Measurements from ENCODE around the gene ABCC5. TPM values are rescaled to one million over a fixed set of nuclear protein-coding genes. Genes with fewer than 3 reads are reported as not detected.
"Not testable (repeated sequence)": the region's sequence is repeated elsewhere in the genome, so short reads cannot be mapped to it uniquely, and the experiment has no call there.

The ABCC5 gene
- 10 to 100 TPM; 44.1 to 53.7 (median 48.7) TPM for polyA plus RNA-seq (ENCODE audit: insufficient read length in 3 of 3)

DNA sequence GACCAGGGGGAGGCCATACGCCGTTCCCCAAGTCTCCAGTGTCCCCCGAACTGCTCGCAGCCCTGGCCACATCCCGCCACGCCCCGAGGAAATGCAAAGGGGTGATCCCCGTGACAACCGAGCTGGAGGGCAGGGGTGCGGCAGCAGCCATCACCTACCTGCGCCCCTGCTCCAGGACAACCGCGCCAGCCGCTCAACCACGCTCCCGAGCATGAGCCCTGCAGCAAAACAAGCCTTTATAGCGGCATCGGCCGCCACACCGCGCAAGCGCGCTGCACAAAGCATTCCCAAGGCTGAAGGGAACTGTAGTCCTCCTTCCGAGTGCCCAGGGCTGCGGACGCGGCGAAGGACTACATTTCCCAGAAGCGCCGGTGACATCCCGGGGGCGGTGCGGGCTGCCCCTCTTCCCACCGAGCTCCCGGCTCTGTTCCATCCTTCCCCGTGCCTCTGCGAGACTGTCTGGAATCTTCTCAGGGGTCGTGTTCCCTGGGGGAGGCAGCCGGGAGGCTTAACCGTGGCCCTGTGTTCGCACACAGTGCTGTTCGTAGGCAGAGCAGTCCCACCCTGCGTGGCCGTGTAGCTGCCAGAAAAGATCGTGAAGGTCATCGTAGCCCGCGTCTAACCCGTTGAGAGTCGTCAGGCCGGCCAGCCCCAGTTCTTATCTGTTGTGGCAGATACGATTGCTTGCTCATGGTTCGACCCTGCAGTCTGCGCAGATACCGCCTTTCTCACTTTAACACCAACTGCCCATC is at the start of gene ABCC5:
TSS of gene ABCC5 (minus strand) at position 213 of the 752 bp plus-strand sequence. CDS start 3,492 bp downstream, outside the sequence.
- peak; percentile 81 to 86 (median 85) for DNase-seq (ENCODE audit: low read depth in 3 of 3, low spot score in 2 of 3)

DNA sequence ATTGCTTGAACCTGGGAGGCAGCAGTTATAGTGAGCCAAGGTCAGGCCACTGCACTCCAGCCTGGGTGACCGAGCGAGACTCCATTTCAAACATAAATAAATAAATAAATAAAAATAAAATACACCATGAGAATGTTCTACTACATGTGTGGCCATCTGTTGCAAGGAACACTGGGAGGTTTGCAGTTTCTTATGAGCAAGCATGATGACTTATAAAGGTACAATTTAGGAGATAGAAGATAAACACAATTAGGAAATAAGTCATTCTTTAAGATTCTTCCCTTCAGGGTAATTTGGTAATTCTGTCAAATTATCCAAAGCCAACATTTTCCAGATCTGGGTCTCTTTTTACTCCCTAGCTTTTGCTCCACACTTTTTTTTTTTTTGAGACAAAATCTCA is 48.5 kb upstream of the ABCC5 start:
- no peak for DNase-seq (ENCODE audit: low read depth in 3 of 3, low spot score in 2 of 3)

DNA sequence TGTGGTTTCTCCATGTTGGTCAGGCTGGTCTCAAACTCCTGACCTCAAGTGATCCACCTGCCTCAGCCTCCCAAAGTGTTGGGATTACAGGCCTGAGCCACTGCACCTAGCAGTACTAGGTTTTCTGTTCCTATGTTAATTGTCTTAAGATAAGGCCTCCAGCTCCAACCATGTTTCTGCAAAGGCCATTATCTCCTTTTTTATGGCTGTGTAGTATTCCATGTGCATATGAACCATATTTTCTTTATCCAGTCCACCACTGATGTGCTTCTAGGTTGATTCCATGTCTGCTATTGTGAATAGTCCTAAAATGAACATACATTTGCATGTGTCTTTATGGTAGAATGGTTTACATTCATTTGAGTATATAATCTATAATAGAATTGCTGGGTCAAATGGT is 45.0 kb upstream of the ABCC5 start:
- no peak for DNase-seq (ENCODE audit: low read depth in 3 of 3, low spot score in 2 of 3)

DNA sequence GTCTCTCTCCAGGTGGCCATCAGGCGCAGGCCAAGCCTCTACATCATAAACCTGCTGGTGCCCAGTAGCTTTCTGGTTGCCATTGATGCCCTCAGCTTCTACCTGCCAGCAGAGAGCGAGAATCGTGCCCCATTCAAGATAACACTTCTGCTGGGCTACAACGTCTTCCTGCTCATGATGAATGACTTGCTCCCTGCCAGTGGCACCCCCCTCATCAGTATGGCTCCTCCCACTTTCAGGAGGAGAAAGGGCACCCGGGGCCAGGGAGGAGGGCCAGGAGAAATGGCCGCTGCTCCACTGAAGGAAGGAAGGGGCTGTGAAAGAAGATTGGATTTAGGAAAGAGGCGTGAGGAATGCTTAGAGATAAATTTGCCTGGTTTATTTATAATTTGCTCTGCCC is 41.7 kb upstream of the ABCC5 start:
- DNase-seq (ENCODE audit: low read depth in 3 of 3, low spot score in 2 of 3), result no peak

DNA sequence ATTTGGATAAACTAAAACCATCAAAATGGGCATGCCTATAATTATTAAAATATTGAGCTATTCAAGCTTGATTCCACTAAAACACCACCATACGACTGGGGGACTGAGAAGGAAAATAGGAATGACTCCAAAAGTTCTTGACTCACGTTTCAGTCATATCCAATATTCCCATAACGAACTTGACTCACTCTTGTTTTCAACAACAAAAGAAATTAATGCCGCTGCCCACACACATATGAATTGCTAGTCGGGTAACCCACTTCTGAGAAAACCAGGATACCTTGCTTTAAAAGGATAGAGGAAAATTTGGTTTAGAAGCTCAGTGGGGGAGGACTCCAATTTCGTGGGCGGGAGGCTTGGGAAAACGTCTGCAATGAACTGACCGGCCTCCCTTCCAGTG is 40.3 kb upstream of the ABCC5 start:
- DNase-seq (ENCODE audit: low read depth in 3 of 3, low spot score in 2 of 3), result no peak

DNA sequence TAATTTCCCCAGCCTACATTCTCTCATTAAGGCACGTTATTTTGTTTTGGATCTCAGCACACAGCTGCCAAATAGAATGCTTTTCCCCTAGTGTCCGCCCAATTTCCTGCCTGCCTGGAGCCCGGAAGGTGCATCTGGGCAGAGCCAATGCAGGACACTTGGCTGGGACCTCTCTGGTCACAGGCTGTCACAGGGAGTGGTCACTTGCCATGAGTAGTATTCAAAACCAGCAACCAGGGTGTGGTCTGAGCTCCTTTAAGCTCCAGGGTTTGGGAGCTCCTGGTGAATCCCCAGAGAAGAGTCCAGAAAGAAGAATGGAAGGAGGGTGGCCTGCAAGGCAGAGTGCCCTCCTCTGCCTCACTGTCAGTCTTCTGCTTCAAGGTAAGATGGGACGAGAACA is 35.1 kb upstream of the ABCC5 start, which contains the start of gene HTR3C:
TSS of gene HTR3C (plus strand) at position 281 of the 400 bp plus-strand sequence. CDS start at position 315, 34 bp downstream.
- DNase-seq (ENCODE audit: low read depth in 3 of 3, low spot score in 2 of 3), result no peak

DNA sequence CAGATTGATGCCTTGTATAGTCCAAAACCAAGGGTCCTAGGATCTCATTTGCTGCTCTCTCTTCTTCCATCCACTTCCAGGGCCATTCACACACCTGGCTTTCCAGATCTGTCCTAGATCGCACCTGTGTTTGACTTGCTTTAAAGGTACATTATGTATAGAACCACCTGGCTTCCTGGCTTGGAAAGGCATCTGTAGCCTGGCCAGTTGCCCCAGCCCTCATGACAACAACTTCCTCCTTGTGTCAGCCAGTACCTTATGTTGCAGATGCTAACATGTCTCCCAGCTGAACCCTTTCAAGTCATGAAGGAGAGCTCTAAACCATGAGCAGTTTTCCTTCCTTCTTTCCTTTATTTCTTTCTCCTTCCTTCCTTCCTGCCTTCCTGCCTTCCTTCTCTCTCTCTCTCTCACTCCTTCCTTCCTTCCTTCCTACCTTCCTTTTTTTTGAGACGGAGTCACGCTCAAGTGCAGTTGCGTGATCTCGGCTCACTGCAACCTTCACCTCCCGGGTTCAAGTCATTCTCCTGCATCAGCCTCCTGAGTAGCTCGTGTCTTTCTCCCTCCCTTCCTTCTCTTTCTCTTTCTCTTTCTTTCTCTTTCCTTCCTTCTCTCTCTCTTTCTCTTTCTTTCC is 32.6 kb upstream of the ABCC5 start:
- DNase-seq (ENCODE audit: low read depth in 3 of 3, low spot score in 2 of 3), result no peak

DNA sequence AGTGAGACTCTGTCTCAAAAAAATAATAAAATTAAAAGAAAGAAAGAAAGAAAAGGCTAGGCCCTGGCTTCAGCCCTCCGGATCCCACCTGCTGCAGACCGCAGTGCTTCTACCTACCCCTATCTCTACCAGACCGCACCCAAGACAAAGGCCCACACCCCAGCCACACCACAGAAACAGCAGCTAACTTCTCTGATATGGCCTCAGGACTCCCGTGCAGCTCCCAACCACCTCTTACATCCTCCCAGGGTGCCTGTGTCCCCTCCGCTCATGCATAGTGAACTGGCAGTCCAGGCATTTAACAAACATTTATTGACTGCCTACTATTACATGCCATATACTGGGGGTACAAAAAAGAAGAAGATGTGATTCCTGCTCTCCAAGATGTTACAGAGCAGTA is 28.3 kb upstream of the ABCC5 start:
- no peak for DNase-seq (ENCODE audit: low read depth in 3 of 3, low spot score in 2 of 3)

DNA sequence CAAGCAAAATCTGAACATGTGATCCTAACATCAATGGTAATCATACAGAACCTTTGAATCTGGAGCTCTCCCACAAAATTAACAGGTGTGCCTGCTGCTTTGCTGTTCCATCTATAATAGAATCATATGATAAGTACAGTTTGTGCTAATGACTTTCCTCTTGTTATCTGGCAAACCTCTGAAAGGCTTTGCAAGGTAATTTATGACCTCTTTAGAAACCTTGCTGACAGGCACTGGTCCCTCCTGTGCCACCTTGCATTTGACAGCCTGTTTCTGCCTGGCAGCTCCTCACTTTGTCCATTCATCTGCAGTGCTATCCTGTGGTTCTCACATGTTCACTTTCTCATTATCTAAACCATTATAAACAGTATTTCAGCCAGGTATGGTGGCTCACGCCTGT is 24.9 kb upstream of the ABCC5 start:
- DNase-seq (ENCODE audit: low read depth in 3 of 3, low spot score in 2 of 3), result no peak

DNA sequence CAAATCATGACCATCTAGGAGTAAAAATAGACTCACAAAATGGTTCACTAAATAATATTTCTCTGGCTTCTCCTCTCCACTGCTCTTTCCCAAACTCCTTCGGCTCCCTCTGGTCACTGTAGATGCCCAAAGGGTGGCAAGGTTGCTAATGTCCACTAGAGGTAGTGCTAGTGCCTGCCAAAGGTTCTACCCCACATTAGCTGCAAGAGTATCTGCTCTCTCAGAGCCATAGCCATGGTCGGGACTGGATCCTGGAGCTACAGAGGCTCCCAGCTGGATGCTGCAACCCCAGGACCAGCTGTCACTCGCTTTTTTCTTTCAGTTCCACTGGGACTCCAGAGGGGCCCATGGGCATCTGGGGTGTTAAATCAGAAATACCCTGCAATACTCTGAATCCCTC is 22.3 kb upstream of the ABCC5 start:
- no peak for DNase-seq (ENCODE audit: low read depth in 3 of 3, low spot score in 2 of 3)

DNA sequence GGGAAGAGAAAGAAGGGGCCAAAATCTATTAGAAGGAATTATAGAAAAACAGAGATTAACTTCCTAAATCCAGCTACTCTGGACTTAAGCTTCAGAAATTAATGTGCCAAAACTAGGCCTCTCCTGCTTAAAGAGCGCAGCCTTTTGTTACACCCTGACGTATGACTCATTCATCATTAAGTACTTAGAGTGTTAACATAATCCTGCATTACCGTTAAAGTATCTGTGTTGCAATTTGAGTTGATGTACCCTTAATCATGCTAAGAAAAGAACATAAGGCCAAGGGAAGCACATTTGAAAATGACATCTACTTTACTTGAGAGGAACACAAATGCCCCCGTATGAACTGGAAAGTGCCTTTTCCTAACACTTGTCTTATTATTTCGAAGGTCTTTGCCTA is 21.7 kb upstream of the ABCC5 start:
- no peak for DNase-seq (ENCODE audit: low read depth in 3 of 3, low spot score in 2 of 3)

DNA sequence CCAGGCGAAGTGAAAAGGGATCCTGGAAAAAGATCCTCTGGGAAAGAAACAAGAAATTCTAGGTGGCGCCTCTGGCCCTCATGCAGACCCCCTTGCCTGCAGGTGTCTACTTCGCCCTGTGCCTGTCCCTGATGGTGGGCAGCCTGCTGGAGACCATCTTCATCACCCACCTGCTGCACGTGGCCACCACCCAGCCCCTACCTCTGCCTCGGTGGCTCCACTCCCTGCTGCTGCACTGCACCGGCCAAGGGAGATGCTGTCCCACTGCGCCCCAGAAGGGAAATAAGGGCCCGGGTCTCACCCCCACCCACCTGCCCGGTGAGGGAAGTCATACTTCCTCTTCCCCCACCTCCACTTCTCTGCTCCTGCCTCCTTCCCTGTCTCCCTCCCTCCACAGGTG is 20.6 kb upstream of the ABCC5 start:
- DNase-seq (ENCODE audit: low read depth in 3 of 3, low spot score in 2 of 3), result not testable (repeated sequence)

DNA sequence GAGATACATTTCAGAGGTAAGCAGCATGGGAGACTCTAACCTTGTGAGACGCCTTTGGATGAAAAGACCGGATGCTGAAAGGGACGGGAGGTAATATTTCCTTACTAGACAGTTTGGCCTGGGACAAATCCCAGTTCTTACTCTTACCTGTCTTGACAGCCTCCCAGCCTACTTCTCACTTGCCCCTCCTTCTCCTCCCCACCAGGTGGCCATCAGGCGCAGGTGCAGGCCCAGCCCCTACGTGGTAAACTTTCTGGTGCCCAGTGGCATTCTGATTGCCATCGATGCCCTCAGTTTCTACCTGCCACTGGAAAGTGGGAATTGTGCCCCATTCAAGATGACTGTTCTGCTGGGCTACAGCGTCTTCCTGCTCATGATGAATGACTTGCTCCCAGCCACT is 20.1 kb upstream of the ABCC5 start:
- DNase-seq (ENCODE audit: low read depth in 3 of 3, low spot score in 2 of 3), result no peak

DNA sequence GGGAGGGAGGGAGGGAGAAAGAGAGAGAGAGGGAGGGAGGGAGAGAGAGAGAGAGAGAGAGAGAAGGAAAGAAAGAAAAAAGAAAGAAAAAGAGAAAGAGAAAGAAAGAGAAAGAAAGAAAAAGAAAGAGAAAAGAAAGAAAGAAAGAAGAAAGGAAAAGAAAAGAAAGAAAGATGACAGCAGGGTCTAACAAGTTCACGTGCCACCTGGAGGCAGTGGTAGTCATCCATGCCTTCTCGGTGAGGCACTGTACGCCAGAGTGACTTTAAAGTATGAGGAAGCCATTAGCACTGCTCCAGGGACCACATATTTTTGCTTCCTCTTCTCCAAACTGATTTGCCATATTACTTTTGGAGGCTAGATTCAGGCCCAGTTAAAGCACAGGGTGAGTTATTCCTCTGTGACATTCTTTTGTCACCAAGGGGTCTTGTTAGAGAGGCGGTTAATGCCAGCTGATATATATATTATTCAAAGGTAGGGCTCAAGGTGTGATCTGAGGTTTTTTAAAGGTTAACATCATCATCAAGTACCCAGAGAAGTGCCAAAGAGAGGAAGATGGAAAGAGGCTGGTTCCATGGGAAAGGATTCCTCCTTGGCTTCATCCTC is 13.6 kb upstream of the ABCC5 start, which contains the start of gene HTR3D:
TSS of gene HTR3D (plus strand) at position 556 of the 606 bp plus-strand sequence. CDS start at position 556, 0 bp downstream.
- DNase-seq (ENCODE audit: low read depth in 3 of 3, low spot score in 2 of 3), result no peak

DNA sequence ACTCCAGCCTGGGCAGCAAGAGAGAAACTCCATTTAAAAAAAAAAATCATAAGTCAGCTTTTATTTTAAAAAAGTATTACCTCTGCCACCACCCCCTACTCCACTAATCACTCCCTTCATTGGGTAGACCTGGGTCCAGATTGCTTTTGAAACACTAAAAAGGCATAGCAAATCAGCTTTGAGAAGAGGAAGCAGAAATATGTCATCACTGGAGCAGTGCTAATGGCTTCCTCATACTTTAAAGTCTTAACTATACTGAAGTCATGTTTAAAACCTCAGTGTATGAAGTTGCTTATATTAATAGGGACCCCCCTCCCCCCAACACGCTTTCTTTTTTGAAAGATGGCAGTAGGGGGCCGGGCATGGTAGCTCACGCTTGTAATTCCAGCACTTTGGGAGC is 12.9 kb upstream of the ABCC5 start:
- DNase-seq (ENCODE audit: low read depth in 3 of 3, low spot score in 2 of 3), result no peak

DNA sequence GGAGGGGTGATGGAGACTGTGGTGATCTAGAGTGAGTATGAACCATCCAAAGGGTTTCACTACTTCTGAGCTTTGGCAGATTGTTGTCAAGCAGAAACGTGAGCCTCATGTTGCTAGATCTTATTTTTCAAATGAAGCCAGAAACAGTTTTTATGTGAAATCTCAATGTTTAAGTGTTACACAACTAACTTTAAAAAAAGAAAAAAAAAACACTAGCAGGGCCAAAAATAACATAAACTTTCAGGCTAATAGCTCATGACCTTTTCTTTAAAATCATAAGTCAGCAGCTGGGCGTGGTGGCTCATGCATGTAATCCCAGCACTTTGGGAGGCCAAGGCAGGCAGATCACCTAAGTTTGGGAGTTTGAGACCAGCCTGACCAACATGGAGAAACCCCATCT is 11.8 kb upstream of the ABCC5 start:
- DNase-seq (ENCODE audit: low read depth in 3 of 3, low spot score in 2 of 3), result no peak

DNA sequence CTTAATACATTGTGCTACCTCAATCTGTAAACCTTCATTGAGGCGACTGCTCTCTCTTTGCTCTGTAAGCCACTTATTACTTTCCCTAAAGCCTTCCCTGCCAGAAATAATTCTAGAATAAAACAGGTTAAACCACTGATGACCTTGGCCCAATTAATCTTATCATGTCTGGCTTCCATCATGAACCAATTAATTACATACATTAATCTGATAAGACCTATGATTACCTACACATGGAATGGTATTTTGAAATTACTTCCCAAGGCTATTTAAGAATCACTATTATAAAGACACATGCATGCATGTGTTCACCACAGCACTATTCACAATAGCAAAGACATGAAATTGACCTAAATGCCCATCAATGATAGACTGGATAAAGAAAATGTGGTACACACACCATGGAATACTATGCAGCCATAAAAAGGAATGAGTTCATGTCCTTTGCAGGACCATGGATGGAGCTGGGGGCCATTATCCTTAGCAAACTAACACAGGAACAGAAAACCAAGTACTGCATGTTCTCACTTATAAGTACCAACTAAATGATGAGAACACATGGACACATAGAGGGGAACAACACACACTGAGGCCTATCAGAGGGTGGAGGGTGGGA is 10.7 kb upstream of the ABCC5 start:
- not testable (repeated sequence) for DNase-seq (ENCODE audit: low read depth in 3 of 3, low spot score in 2 of 3)

DNA sequence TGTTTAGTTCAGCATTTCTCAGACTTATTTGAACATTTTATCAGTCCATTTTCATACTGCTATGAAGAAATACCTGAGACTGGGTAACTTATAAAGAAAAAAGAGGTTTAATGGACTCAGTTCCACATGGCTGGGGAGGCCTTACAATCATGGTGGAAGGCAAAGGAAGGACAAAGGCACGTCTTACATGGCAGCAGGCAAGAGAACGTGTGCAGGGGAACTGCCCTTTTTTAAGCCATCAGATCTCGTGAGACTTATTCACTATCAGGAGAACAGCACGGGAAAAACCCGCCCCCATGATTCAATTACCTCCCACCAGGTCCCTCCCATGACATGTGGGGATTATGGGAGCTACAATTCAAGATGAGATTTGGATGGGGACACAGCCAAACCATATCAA is 7.6 kb upstream of the ABCC5 start:
- not testable (repeated sequence) for DNase-seq (ENCODE audit: low read depth in 3 of 3, low spot score in 2 of 3)

DNA sequence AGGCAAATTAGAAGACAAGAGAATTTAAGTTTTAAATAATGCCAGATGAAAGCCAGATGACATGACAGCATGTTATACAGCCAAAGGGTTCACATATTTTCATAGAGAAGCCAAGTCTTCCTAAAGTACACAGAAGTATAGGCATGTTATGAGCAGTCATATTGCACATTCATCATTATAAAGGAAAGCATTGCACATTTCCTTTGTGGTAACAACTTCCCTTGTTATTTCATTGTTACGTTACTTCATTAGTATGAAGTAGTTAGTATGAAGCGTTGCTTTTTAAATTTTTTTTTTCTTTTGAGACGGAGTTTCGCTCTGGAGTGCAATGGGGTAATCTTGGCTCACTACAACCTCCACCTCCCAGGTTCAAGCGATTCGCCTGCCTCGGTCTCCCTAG is 4.6 kb upstream of the ABCC5 start:
- DNase-seq (ENCODE audit: low read depth in 3 of 3, low spot score in 2 of 3), result no peak

DNA sequence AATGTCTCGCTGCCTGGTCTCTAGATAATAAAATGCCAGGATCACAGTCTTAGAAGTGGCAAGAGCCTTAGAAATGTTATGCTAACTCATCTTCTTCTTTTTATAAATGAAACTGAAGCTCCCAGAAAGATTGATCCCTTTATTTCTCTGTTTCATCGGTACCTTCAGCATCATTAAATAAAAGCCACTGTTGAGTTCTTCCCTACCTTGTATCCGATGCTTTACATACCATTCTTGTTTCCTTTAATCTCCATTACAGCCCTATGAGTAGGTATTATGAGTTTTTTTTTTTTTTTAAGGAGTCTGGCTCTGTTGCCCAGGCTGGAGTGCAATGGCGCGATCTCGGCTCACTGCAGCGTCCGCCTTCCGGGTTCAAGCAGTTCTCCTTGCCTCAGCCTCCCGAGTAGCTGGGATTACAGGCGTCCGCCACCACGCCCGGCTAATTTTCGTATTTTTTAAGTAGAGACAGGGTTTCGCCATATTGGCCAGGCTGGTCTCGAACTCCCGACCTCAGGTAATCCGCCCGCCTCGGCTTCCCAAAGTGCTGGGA is 815 bp upstream of the ABCC5 start:
- no peak for DNase-seq (ENCODE audit: low read depth in 3 of 3, low spot score in 2 of 3)
